Body of pancreas (tissue), 4 donors: ENCODE measurements around the gene BCL6. TPM values are rescaled to one million over a fixed set of nuclear protein-coding genes. Genes with fewer than 3 reads are reported as not detected.

Experiments
- ATAC-seq: fragments of 150-250 bp; one replicate; pipeline ENCODE4 v1.9.1; 2016
- DNase-seq, 4 donors: peaks; one replicate each; pipeline ENCODE4 v3.0.0-alpha.2; 2019
- H3K27ac ChIP-seq, 4 donors: fragments of 200-600 bp; sonication (generic); 1 replicate in 3 of 4; 2 replicates in 1 of 4; pipeline versions ENCODE4 v1.5.1 to v1.6.1; 2016 to 2019; ENCODE audit warnings: mild to moderate bottlenecking in 1 of 4, mixed read lengths in 1 of 4, moderate library complexity in 1 of 4
- H3K27me3 ChIP-seq, 2 donors: fragments of 200-600 bp; sonication (generic); one replicate each; pipeline ENCODE4 v1.6.0; 2016; ENCODE audit warnings: mild to moderate bottlenecking in 1 of 2
- H3K36me3 ChIP-seq, 2 donors: fragments of 200-600 bp; sonication (generic); replicated peaks in 1 of 2; 2 replicates each; pipeline ENCODE4 v1.5.1; 2016; ENCODE audit warnings: low read depth in 2 of 2; ENCODE audit not compliant: insufficient read depth in 1 of 2
- H3K4me1 ChIP-seq: fragments of 200-600 bp; sonication (generic); one replicate; pipeline ENCODE4 v1.6.0; 2016
- H3K4me3 ChIP-seq, 2 donors: fragments of 200-600 bp; sonication (generic); 1 replicate in 1 of 2; 2 replicates in 1 of 2; pipeline ENCODE4 v1.5.1; 2016 to 2019
- H3K9me3 ChIP-seq, 3 donors: fragments of 200-600 bp; sonication (generic); 1 replicate in 2 of 3; 2 replicates in 1 of 3; pipeline ENCODE4 v1.5.1; 2016
- CTCF ChIP-seq, 7 experiments: fragments of 450-650 bp in 4 of 7; fragments of 200-600 bp in 3 of 7; sonication (generic) in 3 of 7; IDR thresholded peaks; one replicate each; pipeline ENCODE4 v1.5.1; 2016 to 2019; ENCODE audit warnings: antibody characterized with exemption in 7 of 7
- POLR2A ChIP-seq, 3 donors: fragments of 450-650 bp; IDR thresholded peaks; one replicate each; pipeline ENCODE4 v1.6.1; 2016; ENCODE audit warnings: antibody characterized with exemption in 3 of 3, mild to moderate bottlenecking in 2 of 3
- WGBS, 2 donors: methylation state at CpG; one replicate each; pipeline ENCODE4 v1.1.5; 2017; 5-methylcytosine and 5-hydroxymethylcytosine counted together
- intact Hi-C: fragments of 100-400 bp; cut with DNase I; formaldehyde crosslinking; loops from one replicate; pipeline ENCODE4 v1.15.1; 2023
- total RNA-seq, 2 donors: library from RNA; depleted of rRNA; stranded (reverse); fragments of >200 nt; gene quantifications; one replicate each; pipeline ENCODE4 v1.1.0, GENCODE V29; 2016

BCL6 gene
- total RNA-seq, 2 donors from 2014 or later, result 45.7 to 53.4 TPM

DNA sequence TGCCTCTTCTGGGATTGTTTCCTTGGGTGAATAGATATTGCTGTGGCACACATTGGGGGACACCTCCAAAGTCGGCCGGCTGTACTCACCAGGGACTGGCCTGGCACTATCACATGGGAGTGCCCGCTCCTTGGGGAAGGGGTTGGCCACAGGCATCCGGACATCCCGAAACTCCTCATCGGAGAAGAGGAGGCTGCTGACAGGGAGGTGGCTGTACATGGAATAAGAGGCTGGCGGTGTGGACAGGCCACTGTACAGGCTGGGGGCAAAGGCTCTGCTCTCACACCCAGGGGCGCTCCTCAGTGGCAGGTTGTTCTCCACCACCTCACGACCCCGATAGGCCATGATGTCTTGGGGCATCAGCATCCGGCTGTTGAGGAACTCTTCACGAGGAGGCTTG lies 15.7 kb downstream of the BCL6 start:
- Histone ChIP-seq H3K9me3 (no peaks in the 10 kb centered on the region), H3K4me3 (no peak overlapping the region), H3K27me3 (no peaks in the 10 kb centered on the region), H3K27ac (no peak overlapping the region), H3K4me1 (no peaks in the 10 kb centered on the region), H3K36me3 (peaks cover 32 to 78% of the 10 kb centered on the region in 2 donors)
- intact Hi-C loops, result no loop called here
- TF ChIP-seq POLR2A (IDR thresholded peaks at IDR 0.05) (no peak), CTCF (IDR thresholded peaks at IDR 0.05) (no peak)
- 93 to 95% methylated on average over 8 to 11 of the region's 12 CpGs for WGBS, 2 donors
- DNase-seq (no peak), ATAC-seq (no peak)

DNA sequence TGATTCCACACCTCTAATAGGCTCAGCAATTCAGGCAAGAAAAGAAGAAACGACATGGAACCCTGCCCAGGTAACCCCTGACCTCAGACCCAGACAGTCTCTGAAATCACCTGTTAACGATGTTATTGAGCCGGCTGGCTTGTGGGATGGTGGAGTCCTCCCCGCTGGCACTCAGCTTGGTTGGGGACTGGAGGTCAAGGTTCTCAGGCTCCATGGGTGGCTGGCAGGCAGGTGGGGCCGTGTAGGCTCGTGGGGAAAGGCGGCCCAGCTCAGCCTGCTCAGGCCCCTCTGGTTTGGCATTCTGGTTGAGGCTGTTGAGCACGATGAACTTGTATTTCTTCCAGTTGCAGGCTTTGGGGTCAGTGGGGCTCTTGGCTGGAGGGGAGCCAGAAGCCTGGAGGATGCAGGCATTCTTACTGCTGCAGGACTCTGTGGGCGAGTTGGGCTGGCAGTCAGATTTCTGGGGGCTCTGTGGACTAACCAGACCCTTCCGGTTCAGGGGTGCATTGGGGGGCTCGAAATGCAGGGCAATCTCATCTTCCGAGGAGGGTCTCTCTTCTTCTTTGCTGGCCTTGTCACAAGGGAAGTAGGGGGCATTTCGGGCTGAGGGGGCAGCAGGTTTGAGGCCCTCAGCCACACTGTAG lies 16.2 kb downstream of the BCL6 start:
- intact Hi-C loops, result no loop called here
- Histone ChIP-seq H3K27me3 (no peaks in the 10 kb centered on the region), H3K36me3 (peaks cover 33 to 83% of the 10 kb centered on the region in 2 donors), H3K4me3 (no peak overlapping the region), H3K27ac (no peak overlapping the region), H3K9me3 (no peaks in the 10 kb centered on the region), H3K4me1 (no peaks in the 10 kb centered on the region)
- TF ChIP-seq POLR2A (IDR thresholded peaks at IDR 0.05) (no peak), CTCF (IDR thresholded peaks at IDR 0.05) (no peak)
- ATAC-seq (no peak), DNase-seq (no peak)
- WGBS, 2 donors, result 88 to 89% methylated on average over 11 to 13 of the region's 13 CpGs

DNA sequence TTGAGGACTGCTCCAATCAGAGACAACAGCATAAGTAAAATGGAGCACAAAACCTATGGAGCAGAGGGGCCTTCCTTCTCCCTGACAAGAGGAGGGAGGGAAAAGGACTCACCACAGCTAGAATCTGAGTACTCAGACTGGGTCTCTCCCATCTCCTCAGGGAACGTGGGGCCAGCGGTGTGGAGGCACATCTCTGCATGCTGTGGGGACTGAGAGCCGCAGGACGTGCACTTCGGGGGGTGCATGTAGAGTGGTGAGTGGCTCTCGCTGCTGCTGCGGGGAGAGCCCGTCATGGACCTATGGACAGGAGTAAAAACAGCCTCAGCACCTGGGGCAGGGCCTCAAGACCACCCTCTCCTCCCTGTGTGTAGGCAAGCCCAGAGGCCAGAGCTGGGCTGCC lies 17.0 kb downstream of the BCL6 start:
- DNase-seq, result no peak
- Histone ChIP-seq H3K4me3 (no peak overlapping the region), H3K27me3 (no peaks in the 10 kb centered on the region), H3K4me1 (no peaks in the 10 kb centered on the region), H3K27ac (no peak overlapping the region), H3K9me3 (no peaks in the 10 kb centered on the region), H3K36me3 (peaks cover 33 to 89% of the 10 kb centered on the region in 2 donors)
- TF ChIP-seq CTCF (IDR thresholded peaks at IDR 0.05) (no peak), POLR2A (IDR thresholded peaks at IDR 0.05) (no peak)
- intact Hi-C loops, result no loop called here
- 93 to 95% methylated on average over 8 of the region's 8 CpGs for WGBS, 2 donors
- no peak for ATAC-seq

DNA sequence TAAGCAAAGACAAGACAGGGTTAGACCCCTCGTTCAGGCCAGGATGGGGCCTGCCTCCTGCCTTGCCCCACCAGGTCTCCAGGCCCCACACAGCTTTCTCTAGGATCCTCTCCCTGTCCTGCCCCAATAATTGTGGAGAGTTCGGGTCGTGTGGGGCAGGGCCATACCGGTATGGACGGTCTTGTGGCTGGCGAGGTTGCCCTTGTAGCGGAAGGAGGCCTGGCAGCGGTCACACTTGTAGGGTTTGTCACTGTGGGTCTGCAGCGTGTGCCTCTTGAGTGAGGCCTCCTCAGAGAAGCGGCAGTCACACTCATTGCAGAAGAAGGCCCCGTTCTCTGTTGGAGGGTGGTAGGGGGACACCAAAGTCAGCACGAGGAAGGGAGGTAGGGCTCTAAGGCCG lies 18.7 kb downstream of the BCL6 start:
- Histone ChIP-seq H3K9me3 (no peaks in the 10 kb centered on the region), H3K27ac (no peak overlapping the region), H3K4me1 (no peaks in the 10 kb centered on the region), H3K36me3 (peaks cover 42 to 85% of the 10 kb centered on the region in 2 donors), H3K27me3 (no peaks in the 10 kb centered on the region), H3K4me3 (no peak overlapping the region)
- intact Hi-C loops, result no loop called here
- ATAC-seq (no peak), DNase-seq (no peak)
- 89% methylated on average over 10 to 13 of the region's 13 CpGs for WGBS, 2 donors
- TF ChIP-seq POLR2A (IDR thresholded peaks at IDR 0.05) (no peak), CTCF (IDR thresholded peaks at IDR 0.05) (no peak)
